Measurements from ENCODE around the gene STK24.

DNA sequence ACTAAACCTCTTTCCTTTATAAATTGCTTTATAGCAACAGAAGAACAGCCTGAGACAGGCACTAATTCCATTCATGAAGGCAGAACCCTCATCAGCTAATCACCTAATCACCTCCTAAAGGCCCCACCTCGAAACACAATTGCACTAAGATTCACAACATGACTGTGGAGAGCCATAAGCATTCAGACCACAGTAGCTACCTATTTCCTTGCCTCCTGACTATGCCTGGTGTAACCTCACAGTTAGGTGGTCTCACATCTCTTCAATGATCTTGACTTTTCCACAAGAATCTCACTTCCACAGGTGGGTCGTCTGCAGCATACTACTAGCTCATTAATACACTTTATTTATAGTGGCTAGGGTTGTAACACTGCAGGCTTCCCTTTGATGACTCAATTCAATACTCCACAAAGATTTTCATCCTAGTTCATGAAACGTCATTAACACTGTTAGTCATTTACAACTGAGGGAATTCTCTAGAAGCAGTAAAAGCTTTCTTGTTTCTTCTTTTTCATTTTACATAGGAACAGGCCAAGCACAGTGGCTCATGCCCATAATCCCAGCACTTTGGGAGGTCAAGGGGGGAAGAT, 27.1 kb downstream of the STK24 start:
- TF ChIP-seq, protein P1, sequence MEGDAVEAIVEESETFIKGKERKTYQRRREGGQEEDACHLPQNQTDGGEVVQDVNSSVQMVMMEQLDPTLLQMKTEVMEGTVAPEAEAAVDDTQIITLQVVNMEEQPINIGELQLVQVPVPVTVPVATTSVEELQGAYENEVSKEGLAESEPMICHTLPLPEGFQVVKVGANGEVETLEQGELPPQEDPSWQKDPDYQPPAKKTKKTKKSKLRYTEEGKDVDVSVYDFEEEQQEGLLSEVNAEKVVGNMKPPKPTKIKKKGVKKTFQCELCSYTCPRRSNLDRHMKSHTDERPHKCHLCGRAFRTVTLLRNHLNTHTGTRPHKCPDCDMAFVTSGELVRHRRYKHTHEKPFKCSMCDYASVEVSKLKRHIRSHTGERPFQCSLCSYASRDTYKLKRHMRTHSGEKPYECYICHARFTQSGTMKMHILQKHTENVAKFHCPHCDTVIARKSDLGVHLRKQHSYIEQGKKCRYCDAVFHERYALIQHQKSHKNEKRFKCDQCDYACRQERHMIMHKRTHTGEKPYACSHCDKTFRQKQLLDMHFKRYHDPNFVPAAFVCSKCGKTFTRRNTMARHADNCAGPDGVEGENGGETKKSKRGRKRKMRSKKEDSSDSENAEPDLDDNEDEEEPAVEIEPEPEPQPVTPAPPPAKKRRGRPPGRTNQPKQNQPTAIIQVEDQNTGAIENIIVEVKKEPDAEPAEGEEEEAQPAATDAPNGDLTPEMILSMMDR (IDR thresholded peaks at IDR 0.05): no peak
- TF ChIP-seq, protein P2, sequence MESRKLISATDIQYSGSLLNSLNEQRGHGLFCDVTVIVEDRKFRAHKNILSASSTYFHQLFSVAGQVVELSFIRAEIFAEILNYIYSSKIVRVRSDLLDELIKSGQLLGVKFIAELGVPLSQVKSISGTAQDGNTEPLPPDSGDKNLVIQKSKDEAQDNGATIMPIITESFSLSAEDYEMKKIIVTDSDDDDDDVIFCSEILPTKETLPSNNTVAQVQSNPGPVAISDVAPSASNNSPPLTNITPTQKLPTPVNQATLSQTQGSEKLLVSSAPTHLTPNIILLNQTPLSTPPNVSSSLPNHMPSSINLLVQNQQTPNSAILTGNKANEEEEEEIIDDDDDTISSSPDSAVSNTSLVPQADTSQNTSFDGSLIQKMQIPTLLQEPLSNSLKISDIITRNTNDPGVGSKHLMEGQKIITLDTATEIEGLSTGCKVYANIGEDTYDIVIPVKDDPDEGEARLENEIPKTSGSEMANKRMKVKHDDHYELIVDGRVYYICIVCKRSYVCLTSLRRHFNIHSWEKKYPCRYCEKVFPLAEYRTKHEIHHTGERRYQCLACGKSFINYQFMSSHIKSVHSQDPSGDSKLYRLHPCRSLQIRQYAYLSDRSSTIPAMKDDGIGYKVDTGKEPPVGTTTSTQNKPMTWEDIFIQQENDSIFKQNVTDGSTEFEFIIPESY (IDR thresholded peaks at IDR 0.05; ENCODE audit: borderline replicate concordance, low read depth): no peak
- TF ChIP-seq, protein P3, sequence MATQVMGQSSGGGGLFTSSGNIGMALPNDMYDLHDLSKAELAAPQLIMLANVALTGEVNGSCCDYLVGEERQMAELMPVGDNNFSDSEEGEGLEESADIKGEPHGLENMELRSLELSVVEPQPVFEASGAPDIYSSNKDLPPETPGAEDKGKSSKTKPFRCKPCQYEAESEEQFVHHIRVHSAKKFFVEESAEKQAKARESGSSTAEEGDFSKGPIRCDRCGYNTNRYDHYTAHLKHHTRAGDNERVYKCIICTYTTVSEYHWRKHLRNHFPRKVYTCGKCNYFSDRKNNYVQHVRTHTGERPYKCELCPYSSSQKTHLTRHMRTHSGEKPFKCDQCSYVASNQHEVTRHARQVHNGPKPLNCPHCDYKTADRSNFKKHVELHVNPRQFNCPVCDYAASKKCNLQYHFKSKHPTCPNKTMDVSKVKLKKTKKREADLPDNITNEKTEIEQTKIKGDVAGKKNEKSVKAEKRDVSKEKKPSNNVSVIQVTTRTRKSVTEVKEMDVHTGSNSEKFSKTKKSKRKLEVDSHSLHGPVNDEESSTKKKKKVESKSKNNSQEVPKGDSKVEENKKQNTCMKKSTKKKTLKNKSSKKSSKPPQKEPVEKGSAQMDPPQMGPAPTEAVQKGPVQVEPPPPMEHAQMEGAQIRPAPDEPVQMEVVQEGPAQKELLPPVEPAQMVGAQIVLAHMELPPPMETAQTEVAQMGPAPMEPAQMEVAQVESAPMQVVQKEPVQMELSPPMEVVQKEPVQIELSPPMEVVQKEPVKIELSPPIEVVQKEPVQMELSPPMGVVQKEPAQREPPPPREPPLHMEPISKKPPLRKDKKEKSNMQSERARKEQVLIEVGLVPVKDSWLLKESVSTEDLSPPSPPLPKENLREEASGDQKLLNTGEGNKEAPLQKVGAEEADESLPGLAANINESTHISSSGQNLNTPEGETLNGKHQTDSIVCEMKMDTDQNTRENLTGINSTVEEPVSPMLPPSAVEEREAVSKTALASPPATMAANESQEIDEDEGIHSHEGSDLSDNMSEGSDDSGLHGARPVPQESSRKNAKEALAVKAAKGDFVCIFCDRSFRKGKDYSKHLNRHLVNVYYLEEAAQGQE (IDR thresholded peaks at IDR 0.05; ENCODE audit: low read depth, low read length): no peak
- TF ChIP-seq EP300 (IDR thresholded peaks at IDR 0.05; ENCODE audit: borderline replicate concordance in 1 of 2, low read depth in 1 of 2, low read length in 1 of 2): no peak
- TF ChIP-seq FOXJ3 (CRISPR knock-in tag; IDR thresholded peaks at IDR 0.05): no peak
- TF ChIP-seq GABPA (IDR thresholded peaks at IDR 0.05; ENCODE audit: low read depth): no peak
- TF ChIP-seq RXRA (IDR thresholded peaks at IDR 0.05; ENCODE audit: borderline replicate concordance, low read depth): no peak
